NCI-H2107 treated with DMSO at 0.1 percent for 48 hours (cell line): Measurements from ENCODE around the gene FKBP14.

Experiments
- DNase-seq: peaks from one replicate; lab custom pipeline; 2025; ENCODE audit not compliant: unreplicated experiment; lab: John Stamatoyannopoulos, UW

Gene FKBP14

DNA sequence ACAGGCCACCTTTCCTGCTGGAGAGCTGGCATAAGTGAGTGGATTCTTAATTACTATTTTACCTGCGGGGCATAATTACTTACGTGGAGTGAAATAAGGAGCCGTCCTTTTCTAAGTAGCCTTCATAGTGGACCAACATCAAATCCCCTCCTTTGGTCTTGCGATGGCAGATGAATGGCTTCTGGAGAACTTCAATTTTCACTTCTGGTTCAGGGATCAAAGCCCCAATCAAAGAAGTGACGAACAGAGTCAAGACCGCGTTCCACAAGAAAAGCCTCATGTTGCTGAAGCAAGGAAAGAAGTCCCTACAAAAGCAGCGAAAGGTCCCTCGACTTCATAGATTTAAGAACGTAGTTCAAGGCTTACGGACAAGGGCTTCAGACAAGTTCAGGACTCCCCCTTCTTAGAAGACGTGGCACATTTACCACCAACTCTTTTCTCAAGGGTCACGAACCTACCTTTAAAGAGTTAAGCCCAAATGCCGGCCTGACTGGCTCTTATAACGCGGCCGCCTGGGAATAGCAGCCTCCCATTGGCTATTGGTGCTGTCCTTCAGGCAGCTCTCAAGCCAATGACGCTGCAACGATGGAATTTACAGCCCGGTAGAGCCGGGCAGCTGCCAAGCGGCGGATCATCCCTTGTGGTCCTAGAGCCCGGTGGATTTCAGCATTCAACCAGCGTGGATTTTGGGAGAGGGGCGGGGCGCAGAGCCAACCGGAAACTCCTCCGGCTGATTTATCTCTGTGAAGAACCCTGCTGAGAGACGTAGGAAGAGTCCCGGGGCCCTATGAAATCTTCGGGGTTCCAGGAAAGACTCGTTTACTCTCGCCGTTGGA lies at the start of gene FKBP14:
Gene FKBP14 (minus strand): TSS at position 474 of the 836 bp plus-strand sequence. CDS start 194 bp downstream, at position 280.
- DNase-seq = peak; percentile 97

DNA sequence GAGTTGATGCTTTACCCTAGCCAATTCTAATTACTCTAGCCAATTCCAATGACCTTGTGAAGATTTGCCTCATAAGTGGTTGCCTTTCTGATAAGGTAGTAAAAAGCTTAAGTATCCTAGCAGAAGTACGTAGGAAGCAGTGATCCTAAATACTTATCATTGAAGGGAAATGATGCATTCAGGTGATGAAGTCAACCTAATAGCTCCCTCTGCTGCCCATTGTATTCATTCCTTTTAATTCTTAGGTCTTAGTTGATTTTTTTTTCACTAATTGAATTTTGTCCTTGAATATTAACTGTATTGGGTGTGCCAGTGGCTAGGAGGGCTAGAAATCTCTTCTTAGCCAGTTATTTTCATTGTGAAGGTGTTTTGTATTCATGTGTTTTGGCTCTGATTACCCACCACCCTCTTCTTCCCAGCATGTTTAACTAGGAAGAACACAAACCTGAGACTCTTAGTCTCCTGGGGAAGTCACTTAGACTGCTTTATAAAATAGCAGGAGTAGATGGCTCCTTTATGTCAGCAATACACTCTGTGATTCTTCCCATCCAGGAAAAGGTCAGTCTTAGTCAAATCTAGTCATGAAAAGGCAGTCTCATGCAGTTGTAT lies 48.0 kb upstream of the FKBP14 start:
- DNase-seq = peak; percentile 84

- no peak for DNase-seq
Observed at GRCh38 chr7:30072735-30073134, 46.2 kb upstream of the FKBP14 start.

GRCh38 chr7:30070052-30070451 lies 43.5 kb upstream of the FKBP14 start:
- no peak for DNase-seq

DNA sequence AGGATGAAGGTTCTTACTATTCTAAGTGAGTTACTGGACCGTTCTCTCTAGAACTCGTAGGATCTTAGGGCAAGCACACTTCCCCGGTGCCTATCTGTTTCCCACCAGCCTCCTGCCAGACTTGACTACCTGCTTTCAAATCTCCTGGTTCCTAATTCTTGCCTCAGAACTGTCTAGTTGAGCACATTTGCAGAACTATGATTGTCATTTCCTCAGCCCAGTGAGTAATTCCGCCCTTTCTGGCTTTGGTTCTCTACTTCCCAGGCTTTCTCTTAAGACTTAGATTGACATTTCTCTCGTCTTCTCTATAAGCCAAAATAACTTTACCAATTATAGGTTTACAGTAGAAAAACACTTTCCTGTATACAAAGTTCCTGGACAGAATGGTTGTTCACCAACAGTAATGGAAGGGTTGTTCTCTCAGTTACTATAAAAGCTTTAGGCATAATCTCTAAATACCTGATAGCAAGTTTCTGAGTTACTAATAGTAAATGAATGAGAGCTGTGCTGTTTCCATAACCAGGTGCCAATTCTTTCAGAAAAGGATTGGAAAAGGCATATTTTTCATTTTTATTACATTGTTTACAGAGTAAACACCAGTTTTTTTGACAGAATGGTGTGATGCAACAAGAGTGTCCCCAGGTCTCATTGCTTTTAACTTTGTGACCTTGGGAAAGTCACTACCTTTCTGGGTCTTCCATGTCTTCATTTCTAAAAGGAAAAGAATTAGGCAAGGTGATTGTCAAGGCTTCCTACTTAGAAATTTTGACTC lies 42.8 kb upstream of the FKBP14 start:
- DNase-seq = no peak

- DNase-seq = no peak
Observed at GRCh38 chr7:30068117-30068516, 41.6 kb upstream of the FKBP14 start.

DNA sequence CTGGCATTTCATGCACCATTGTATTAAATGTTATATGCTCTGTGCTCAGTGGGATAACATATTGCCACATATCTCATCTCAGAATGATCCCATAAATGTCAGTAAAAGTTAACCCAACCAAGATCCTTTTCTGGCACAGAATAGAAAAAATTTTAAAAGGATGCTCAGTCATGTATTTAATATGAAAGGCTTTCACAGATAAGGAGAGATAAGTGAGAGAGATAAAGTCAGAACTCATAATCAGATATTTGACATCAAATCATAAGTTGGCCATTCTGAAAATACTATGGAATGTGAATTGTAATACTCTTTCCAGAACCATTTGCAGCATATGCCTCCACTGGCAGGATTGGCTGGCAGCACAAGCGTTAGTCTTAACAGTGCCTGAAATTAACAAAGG lies 40.2 kb upstream of the FKBP14 start:
- DNase-seq = no peak

- DNase-seq = no peak
Observed at GRCh38 chr7:30065746-30066145, 39.2 kb upstream of the FKBP14 start.

GRCh38 chr7:30062587-30062986 lies 36.1 kb upstream of the FKBP14 start:
- peak; percentile 71 for DNase-seq

DNA sequence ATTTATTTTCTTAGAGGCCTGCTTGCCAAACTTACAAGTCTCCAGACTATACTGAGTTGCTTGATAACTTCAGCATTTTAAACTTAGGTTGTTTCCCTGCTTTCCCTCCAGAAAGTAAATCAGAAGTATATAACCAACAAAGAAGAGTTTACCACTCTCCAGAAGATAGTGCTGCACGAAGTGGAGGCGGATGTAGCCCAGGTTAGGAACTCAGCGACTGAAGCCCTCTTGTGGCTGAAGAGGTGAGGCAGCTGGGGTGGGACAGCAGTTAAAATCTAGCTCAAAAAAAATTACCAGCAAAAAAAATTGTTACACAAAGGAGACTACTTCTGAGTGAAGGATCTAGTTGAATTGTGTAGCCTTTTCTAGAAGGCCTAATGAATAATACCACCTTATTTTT lies 35.3 kb upstream of the FKBP14 start:
- peak; percentile 38 for DNase-seq

DNA sequence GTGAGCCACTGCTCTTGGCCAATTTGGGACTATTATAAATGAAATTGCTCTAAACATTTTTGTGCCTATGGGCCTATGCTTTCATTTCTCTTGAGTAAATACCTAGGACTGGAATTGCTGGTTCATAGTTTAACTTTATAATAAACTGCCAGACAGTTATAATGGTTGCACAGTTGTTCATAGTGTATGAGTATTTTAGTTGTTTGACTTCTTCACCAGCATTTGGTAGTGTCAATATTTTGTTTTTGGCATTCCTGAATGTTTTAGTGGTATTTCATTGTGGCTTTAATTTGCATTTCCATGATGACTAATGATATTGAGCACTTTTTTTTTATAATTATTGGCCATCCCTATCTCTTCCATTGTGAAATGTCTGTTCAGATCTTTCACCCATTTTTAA lies 31.2 kb upstream of the FKBP14 start:
- no peak for DNase-seq

- DNase-seq = no peak
Observed at GRCh38 chr7:30053068-30053467, 26.6 kb upstream of the FKBP14 start.

DNA sequence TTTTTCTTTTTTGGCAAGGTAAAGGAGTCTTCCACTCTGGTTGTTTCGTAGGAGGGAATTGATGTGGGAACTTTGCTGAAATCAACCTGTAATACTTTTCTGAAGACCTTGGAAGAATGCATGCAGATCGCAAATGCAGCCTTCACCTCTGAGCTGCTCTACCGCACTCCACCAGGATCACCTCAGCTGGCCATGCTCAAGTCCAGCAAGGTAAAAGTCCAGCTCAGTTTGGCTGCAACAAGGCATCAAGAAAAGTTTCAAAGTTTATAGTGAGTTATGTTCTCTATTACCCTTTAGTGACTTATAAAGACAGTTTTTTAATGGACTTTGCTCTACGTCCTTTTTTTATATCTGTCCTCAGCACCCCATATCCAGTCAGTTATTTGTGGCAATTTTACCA lies 22.7 kb upstream of the FKBP14 start:
- DNase-seq = no peak

DNA sequence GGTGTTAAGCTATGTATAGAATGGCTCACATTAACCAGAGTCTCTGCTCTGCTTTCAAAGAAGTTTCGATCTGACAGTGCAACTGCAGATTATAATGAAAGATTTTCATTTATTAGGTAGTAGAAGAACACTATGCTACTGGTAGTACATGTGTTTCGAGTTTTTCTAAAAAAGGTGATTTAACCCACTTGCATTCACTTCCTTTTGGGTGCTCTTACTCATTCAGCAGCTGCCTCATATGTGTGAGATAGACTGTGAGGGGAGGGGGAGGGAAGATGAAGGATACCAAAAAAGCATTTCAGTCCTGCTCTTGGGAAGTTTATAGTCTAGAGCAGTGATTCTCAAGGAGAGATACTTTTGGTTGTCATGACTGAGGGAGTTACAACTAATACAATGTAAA lies 22.1 kb upstream of the FKBP14 start:
- DNase-seq = no peak

DNA sequence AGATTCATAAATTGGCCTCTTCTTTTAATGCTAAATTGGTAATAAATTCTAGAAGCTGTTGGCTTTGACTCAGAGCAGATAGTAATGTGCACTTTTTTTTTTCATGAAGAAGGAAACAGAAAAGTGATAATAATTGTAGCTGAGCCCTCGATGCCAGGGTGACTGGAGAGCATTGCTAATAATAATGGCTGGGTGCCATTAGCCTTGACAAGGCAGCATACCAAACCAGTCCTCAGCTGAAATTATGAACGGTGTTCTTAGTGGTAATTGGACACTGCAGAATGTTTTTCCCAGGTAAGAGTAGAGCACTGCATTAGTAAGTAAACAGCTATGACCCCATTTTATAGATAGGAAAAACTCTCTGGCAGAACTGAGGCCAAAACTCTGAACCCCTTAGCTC lies 20.6 kb upstream of the FKBP14 start:
- no peak for DNase-seq

- no peak for DNase-seq
Observed at GRCh38 chr7:30046127-30046770, 19.7 kb upstream of the FKBP14 start.

DNA sequence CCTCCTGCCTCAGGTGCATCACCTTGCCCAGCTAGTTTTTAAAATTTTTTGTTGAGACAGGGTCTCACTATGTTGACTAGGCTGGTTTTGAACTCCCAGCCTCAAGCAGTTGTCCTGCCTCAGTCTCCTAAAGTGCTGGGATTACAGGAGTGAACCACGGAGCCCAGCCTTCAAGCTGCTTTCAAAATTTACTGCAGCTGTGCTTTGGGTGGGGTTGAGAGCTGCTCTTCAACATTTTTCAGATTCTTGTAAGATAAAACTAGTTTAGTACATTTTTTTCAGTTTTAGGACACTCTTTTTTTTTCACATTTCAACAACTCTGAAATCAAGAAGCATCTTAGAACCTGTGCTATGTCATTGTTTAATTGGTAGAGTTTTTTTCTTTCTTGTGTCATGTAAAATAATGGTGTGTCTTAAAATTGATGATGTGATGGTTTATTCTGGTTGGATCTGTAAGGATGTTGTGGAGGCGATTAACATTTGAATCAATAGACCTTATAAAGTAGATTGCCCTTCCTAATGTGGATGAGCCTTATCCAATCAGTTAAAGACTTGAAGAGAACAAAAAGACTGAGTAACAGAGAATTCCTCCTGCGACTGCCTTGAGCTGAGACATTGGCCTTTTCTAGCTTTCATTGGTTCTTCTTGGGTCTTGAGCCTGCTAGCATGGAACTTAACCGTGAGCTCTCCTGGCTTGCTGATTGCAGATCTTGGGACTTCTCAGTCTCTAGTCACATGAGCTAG lies 15.2 kb upstream of the FKBP14 start:
- no peak for DNase-seq

DNA sequence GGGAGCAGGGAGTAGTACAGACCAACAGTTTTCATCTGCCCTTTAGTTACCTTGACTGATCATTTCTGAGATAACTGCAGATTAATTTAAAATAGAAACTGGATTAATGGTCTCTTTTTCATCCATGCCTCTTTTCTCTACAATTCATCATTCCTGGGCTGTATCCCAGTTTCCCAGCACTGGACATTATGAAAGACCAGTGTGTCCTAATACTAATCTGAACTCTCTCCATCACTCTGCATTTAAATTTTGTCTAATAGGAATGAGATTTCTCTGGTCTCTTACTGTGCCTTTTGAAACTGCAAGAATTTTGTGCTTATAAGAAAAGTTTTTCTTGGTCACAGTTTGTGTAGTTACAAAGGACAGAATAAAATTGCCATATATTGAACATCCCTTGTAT lies 14.4 kb upstream of the FKBP14 start:
- DNase-seq = no peak

- DNase-seq = no peak
Observed at GRCh38 chr7:30038196-30038980, 11.9 kb upstream of the FKBP14 start.

GRCh38 chr7:30036220-30036619 lies 9.7 kb upstream of the FKBP14 start:
- DNase-seq = no peak
